RWPE2 (cell line): ENCODE measurements around the gene FNIP2.

Source experiments
- ATAC-seq: fragments of 200-7000 bp; cut with Tn5 transposase; 3 replicates; pipeline ENCODE4 v1.9.1; 2021; ENCODE audit warnings: low read depth
- DNase-seq: peaks from one replicate; pipeline ENCODE4 v3.0.0-alpha.2; 2020; ENCODE audit warnings: low spot score
- H3K27ac ChIP-seq: fragments of 450-650 bp; 2 replicates; pipeline ENCODE4 v1.5.1; 2017; ENCODE audit warnings: mild to moderate bottlenecking; ENCODE audit not compliant: poor library complexity, severe bottlenecking
- H3K27me3 ChIP-seq: fragments of 250-450 bp; sonication (Bioruptor Pico); 2 replicates; pipeline ENCODE4 v1.5.1; 2021; ENCODE audit warnings: mild to moderate bottlenecking, moderate library complexity; ENCODE audit not compliant: insufficient read depth, poor library complexity, severe bottlenecking
- H3K36me3 ChIP-seq: fragments of 250-450 bp; sonication (Bioruptor Pico); 2 replicates; pipeline ENCODE4 v1.5.1; 2020; ENCODE audit warnings: low read depth, mild to moderate bottlenecking, moderate library complexity
- H3K4me1 ChIP-seq: fragments of 250-450 bp; sonication (Bioruptor Pico); 2 replicates; pipeline ENCODE4 v1.5.1; 2021; ENCODE audit warnings: mild to moderate bottlenecking, moderate library complexity; ENCODE audit not compliant: insufficient read depth, poor library complexity, severe bottlenecking
- H3K4me3 ChIP-seq: fragments of 250-450 bp; sonication (Bioruptor Pico); 2 replicates; pipeline ENCODE4 v1.5.1; 2021; ENCODE audit warnings: mild to moderate bottlenecking, moderate library complexity; ENCODE audit not compliant: severe bottlenecking
- H3K9me3 ChIP-seq: fragments of 250-450 bp; sonication (Bioruptor Pico); 2 replicates; pipeline ENCODE4 v1.5.1; 2021; ENCODE audit warnings: mild to moderate bottlenecking, moderate library complexity; ENCODE audit not compliant: severe bottlenecking
- TF ChIP-seq, protein P1 (sequence below): fragments of 450-650 bp; IDR thresholded peaks from one replicate; pipeline ENCODE4 v1.5.1; 2017; ENCODE audit warnings: mild to moderate bottlenecking, moderate library complexity; ENCODE audit not compliant: poor library complexity, severe bottlenecking

The FNIP2 gene

DNA sequence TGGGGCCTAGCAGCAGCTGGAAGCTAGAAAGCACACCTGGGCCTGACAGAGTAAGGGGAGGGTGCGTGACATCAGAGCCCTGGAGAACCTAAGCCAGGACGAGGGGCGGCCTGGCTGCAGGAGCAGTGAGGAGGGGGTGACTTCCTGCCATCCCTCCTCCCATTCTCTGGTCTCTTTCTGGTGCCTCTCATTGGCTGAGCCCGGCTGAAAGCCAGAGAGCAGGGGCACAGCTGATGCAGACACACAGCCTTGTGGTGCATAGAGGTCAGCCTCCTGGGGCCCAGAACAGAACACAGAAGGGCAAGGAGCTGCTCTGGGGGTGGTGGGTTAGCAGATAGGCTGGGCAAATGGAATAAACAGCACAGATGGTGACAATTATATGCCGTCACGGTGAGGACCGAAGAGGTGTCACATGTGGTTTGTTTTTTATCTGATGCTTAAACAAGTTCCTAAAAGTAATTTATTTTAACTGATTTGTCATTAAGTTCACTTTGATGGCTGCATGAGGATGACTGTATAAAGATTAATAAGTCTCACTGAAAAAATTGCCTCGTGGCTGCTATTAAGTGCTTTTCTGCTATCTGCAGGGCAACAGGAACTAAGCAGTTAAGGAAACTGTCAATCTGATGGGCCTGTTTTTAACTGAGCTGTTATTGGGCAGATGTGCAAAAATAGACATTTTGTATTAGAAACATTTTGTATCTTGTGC lies 102.0 kb downstream of the FNIP2 start:
- H3K36me3 ChIP-seq, result no peaks in the 10 kb centered on the region
- H3K27me3 ChIP-seq, result no peaks in the 10 kb centered on the region
- no peaks in the 10 kb centered on the region for H3K9me3 ChIP-seq
- H3K27ac ChIP-seq, result no peak overlapping the region
- H3K4me1 ChIP-seq, result peaks cover 12% of the 10 kb centered on the region
- ATAC-seq (no peak), DNase-seq (no peak)
- no peak overlapping the region for H3K4me3 ChIP-seq
- TF ChIP-seq, protein P1, sequence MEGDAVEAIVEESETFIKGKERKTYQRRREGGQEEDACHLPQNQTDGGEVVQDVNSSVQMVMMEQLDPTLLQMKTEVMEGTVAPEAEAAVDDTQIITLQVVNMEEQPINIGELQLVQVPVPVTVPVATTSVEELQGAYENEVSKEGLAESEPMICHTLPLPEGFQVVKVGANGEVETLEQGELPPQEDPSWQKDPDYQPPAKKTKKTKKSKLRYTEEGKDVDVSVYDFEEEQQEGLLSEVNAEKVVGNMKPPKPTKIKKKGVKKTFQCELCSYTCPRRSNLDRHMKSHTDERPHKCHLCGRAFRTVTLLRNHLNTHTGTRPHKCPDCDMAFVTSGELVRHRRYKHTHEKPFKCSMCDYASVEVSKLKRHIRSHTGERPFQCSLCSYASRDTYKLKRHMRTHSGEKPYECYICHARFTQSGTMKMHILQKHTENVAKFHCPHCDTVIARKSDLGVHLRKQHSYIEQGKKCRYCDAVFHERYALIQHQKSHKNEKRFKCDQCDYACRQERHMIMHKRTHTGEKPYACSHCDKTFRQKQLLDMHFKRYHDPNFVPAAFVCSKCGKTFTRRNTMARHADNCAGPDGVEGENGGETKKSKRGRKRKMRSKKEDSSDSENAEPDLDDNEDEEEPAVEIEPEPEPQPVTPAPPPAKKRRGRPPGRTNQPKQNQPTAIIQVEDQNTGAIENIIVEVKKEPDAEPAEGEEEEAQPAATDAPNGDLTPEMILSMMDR, result no peak

DNA sequence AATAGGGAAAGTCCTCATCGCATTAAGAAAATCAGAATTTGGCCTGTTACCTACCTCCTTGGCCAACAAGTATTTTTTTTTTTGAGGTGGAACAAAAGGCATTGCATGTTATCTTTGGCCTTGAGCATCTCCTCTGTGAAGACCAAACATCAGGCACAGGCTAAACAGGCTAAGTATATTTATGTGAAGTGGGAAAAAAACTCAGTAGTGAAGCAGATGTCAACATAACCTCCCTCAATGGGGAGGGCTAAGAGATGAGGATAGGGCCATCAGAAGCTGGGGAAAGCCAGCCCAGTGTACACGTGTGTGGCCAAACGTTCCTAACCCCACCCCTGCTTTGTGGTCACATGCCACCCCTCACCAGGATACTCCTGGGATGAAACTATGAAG lies 102.5 kb downstream of the FNIP2 start:
- no peaks in the 10 kb centered on the region for H3K9me3 ChIP-seq
- ATAC-seq (no peak), DNase-seq (no peak)
- TF ChIP-seq, protein P1, result no peak
- no peaks in the 10 kb centered on the region for H3K27me3 ChIP-seq
- H3K36me3 ChIP-seq, result no peaks in the 10 kb centered on the region
- no peak overlapping the region for H3K4me3 ChIP-seq
- H3K27ac ChIP-seq, result no peak overlapping the region
- H3K4me1 ChIP-seq, result peaks cover 12% of the 10 kb centered on the region

DNA sequence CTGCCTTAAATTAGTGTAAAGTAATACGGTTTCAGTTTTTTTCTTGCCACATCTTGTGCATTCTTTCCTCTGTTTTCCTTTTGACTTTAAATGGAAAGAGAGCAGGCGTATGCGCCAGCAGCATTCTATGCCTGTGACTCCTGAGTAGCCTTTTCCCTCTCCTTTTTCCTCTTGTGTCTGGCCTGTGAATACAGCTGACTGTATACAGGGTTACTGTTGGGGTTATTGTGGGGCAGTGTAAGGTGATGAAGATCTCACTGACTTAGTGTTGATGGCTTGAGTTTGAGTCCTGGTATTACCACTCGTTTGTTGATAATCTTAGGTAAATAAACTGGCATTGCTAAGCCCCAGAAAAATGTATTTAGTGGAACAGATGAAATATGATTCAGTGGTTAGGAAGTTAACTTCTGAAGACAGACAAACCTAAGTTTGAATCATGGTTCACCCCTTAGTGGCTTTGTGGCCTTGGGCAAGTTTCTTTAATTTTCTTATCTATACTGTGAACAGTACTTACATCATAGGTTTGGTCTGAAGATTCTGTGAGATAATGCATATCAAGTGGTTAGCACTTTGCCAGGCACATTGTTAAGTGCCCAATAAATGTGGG lies 105.1 kb downstream of the FNIP2 start:
- Histone ChIP-seq H3K27ac (peak overlapping the region; percentile 58), H3K4me3 (no peak overlapping the region), H3K4me1 (peaks cover 12% of the 10 kb centered on the region), H3K36me3 (no peaks in the 10 kb centered on the region), H3K9me3 (no peaks in the 10 kb centered on the region), H3K27me3 (no peaks in the 10 kb centered on the region)
- peak; percentile 98 for ATAC-seq
- no peak for DNase-seq
- TF ChIP-seq, protein P1, result no peak

DNA sequence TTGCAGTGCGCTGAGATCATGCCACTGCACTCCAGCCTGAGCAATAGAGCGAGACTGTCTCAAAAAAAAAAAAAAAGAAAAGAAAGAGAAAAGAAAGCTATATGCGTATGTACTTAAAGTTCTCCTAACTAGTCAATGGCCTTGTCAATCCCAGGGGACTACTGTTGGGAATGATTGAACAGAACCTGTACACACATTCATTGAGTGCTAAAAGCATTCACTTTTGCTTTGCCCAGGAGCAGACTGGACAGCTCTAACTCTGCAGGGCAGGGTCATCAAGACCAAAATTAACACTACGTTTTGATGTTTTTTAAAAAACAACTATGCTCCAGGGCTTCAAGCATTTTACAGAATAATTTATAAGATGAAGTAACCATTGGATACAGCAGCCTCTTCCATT lies 106.2 kb downstream of the FNIP2 start:
- TF ChIP-seq, protein P1, result no peak
- Histone ChIP-seq H3K27me3 (no peaks in the 10 kb centered on the region), H3K36me3 (no peaks in the 10 kb centered on the region), H3K4me1 (peaks cover 12% of the 10 kb centered on the region), H3K4me3 (no peak overlapping the region), H3K27ac (no peak overlapping the region), H3K9me3 (no peaks in the 10 kb centered on the region)
- no peak for DNase-seq
- no peak for ATAC-seq

DNA sequence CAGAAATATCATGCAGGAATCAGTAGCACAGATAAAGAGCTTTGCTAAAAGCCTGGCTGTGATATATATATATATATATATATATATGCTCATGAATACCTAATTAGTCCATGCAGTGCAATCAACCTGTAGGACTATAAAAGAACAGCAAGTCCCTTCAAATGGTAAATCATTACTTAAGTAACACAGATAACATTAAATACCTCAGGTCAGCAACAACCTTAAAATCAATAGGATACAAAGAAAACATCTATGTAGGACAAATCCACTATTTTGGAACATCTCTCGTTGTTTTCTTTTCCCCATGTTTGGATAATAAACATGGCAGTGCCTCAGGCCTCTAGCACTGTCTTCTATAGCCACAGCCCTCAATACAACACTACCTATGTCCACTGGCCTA lies 106.6 kb downstream of the FNIP2 start:
- no peaks in the 10 kb centered on the region for H3K9me3 ChIP-seq
- H3K27ac ChIP-seq, result no peak overlapping the region
- H3K4me3 ChIP-seq, result no peak overlapping the region
- no peak for DNase-seq
- TF ChIP-seq, protein P1, result no peak
- H3K36me3 ChIP-seq, result no peaks in the 10 kb centered on the region
- H3K4me1 ChIP-seq, result peaks cover 12% of the 10 kb centered on the region
- no peak for ATAC-seq
- no peaks in the 10 kb centered on the region for H3K27me3 ChIP-seq
